Measurements from ENCODE around the gene APOC1.
"Not testable (repeated sequence)": the region's sequence is repeated elsewhere in the genome, so short reads cannot be mapped to it uniquely, and the experiment has no call there.

APOC1 gene

GRCh38 chr19:44914433-44915206 is at the start of gene APOC1:
APOC1 (plus strand) TSS chr19:44914608; CDS start chr19:44914892, 284 bp downstream.
- DNase-seq (peak; percentile 82), ATAC-seq (peak; percentile 96)

- DNase-seq (no peak), ATAC-seq (no peak)
These were observed 49.1 kb upstream of the APOC1 start for GRCh38 chr19:44865196-44865767.

DNA sequence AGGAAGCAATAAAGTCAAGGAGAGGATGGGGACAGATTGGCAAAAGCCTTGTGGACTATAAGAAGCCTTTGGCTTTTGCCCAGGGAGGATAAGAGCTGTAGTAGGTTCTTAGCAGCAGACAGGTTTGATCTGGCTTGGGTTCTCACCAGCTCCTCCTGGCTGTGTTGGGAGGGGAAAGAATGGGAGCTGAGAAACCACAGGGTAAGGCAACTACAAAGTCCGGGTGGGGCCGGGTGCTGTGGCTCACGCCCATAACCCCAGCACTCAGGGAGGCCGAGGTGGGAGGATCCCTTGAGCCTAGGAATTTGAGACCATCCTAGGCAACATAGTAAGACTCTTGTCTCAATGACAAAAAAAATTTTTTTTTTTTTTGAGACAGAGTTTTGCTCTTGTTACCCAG is 47.7 kb upstream of the APOC1 start:
- ATAC-seq, result no peak

GRCh38 chr19:44867578-44867977 is 46.8 kb upstream of the APOC1 start:
- DNase-seq (no peak), ATAC-seq (no peak)

More for the DNA sequence above, 47.7 kb upstream of the APOC1 start:
- no peak for DNase-seq

- ATAC-seq, result no peak
- DNase-seq, result no peak
These were observed 44.5 kb upstream of the APOC1 start for GRCh38 chr19:44869733-44870470.

- ATAC-seq (no peak), DNase-seq (no peak)
These were observed 42.6 kb upstream of the APOC1 start for GRCh38 chr19:44871809-44872208.

- ATAC-seq (no peak), DNase-seq (no peak)
These were observed 41.7 kb upstream of the APOC1 start for GRCh38 chr19:44872661-44873060.

- no peak for ATAC-seq
- no peak for DNase-seq
These were observed 40.1 kb upstream of the APOC1 start for GRCh38 chr19:44874317-44874716.

DNA sequence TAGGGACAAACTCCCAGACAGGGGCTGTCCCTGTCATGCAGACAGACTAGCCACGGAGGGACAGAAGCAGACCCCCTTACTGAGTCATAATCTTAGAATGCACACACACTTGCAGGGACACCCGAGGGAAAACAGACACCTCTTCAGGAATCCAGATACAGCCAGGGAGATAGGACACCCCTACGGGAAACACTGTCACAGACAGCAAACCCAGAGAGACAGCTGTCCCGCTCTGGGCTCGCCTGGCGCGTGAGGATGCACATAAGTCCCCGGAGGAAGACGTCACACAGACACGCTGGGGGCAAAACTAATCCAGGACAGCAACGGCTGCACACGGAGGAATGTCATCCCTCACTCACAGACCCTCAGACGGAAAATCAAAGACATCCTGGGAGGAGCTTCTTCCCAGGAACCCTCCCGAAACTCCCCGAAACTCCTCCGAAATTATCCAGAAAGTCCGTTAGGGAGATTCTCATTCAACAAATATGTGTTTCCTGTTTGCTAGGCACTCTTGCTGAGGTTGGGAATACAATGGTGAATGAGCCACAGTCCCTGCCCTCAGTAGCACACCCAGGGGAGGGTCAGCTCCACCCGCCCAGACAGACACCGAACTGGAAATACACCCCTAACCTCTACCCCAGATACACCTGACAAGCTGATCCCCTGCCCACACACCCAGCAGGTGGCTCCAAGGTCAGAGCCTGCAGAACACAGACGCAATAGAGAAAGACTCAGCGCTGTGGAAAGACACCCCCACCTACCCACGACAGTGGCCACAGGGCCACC is 38.5 kb upstream of the APOC1 start:
- ATAC-seq (no peak), DNase-seq (no peak)

- ATAC-seq, result no peak
- DNase-seq, result no peak
These were observed 37.4 kb upstream of the APOC1 start for GRCh38 chr19:44876930-44877535.

GRCh38 chr19:44878120-44878865 is 36.1 kb upstream of the APOC1 start:
- DNase-seq, result no peak
- no peak for ATAC-seq

DNA sequence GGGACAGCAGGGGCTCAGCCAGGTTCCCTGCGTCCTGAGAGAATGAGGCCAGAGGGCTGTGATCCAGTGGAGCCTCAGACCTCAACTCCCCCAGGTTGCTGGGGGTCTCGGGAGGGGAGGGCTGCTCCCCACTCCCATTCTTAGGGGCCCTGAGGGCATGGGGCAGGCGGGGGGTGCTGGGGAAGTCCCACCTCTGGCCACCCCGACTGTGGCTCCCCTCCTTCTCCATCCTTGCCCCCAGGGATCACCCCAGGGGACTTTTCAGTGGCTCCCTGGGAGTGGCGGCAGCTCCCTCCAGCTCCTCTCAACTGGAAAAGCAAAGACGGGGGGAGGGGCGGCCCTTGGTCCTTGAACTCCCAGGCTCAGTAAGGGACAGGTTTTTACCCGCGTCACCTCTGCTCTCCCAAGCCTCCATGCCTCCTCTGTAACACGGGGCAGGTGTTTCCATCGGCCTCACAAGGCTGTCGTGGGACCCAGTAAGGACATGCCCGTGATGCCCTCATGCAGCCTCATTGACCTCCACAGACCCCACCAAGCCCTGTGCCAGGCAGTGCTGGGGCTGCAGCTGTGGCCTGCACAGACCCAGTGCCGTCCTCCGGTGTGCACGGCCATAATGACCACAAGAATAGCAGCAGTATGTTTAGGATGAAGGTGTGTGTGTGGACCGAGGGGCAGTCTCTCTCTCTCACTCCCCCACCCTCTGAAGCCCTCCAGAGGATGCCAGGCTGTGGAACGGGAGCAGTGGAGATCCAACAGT is 34.9 kb upstream of the APOC1 start:
- ATAC-seq (no peak), DNase-seq (no peak)

- no peak for DNase-seq
- ATAC-seq, result no peak
These were observed 32.3 kb upstream of the APOC1 start for GRCh38 chr19:44882063-44882462.

DNA sequence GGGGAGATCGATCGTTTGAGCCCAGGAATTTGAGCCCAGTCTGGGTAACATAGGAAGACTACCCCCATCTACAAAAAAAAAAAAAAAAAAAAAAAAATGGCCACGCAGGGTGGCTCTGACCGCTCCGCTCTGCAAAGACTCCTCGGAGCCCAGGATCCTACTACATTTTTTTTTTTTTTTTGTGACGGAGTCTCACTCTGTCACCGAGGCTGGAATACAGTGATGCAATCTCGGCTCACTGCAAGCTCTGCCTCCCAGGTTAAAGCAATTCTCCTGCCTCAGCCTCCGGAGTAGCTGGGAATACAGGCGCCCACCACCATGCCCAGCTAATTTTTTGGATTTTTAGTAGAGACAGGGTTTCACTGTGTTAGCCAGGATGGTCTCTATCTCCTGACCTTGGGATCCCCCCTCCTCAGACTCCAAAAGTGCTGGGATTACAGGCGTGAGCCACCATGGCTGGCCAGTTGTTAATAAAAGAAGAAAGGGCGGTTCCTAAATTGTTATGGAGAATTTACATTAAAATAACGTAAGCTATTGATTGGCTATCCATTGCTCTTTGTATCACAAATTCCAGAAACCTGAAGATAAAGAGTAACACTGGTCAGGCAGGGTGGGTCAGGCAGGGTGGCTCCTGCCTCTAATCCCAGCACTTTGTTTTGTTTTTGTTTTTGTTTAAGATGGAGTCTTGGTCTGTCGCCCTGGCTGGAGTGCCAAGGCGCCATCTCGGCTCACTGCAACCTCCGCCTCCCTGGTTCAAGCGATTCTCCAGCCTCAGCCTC is 31.6 kb upstream of the APOC1 start:
- not testable (repeated sequence) for ATAC-seq, DNase-seq

DNA sequence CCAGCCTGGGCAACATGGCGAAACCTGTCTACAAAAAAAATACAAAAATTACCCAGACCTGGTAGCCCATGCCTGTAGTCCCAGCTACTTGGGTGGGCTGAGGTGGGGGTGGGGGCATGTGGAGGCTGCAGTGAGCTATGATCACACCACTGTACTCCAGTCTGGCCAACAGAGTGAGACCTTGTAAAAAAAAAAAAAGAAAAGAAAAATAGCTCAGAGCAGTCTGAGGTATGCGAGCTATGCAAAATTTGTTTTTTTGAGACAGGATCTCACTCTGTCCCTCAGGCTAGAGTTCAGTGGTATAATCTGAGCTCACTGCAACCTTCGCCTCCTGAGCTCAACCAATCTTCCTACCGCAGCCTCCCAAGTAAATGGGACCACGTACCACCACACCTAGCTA is 30.5 kb upstream of the APOC1 start:
- DNase-seq (no peak), ATAC-seq (no peak)

- ATAC-seq (no peak), DNase-seq (no peak)
These were observed 29.8 kb upstream of the APOC1 start for GRCh38 chr19:44884566-44884965.

DNA sequence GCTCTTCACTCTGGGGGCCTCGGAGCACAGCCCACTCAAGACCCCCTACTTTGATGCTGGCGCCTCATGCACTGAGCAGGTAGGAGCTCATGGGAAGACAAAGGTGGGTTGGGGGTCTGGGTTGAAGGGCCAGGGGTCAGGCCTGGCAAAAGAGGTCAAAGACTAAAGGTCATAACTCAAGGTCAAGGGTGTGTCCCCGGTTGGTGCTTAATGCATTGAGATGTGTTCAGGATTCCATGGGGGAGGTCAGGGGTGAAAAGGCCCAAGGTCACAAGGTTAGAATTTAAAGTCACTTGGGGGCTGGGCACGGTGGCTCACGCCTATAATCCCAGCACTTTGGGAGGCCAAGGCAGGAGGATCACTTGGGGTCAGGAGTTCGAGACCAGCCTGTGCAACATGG is 28.3 kb upstream of the APOC1 start:
- no peak for DNase-seq
- ATAC-seq, result no peak

- ATAC-seq, result no peak
- DNase-seq, result no peak
These were observed 26.8 kb upstream of the APOC1 start for GRCh38 chr19:44887648-44888047.

GRCh38 chr19:44888335-44888734 is 26.1 kb upstream of the APOC1 start:
- not testable (repeated sequence) for ATAC-seq, DNase-seq
